Endothelial cell of umbilical vein (primary cell): ENCODE results near the gene PLA2G2A. TPM values are rescaled to one million over a fixed set of nuclear protein-coding genes. Genes with fewer than 3 reads are reported as not detected.

Source experiments
- BruUV-seq: library from RNA; stranded (reverse); fragments of 400-500 nt; replicated peaks from 2 replicates; lab custom pipeline; 2021; lab: Mats Ljungman, UMichigan
- CTCF ChIA-PET: fragments of 300-600, 350-600 bp; sonication (Branson Sonifier 250); formaldehyde crosslinking; loops from one replicate; lab custom pipeline; 2021; ENCODE audit warnings: antibody characterized with exemption, inconsistent platforms; lab: Charles Lee
- POLR2A ChIA-PET: fragments of 300-600, 350-600 bp; sonication (Branson Sonifier 250); formaldehyde crosslinking; loops from one replicate; lab custom pipeline; 2021; ENCODE audit warnings: antibody characterized with exemption, inconsistent platforms; lab: Charles Lee
- DNase-seq: peaks from one replicate; pipeline ENCODE4 v3.0.0-alpha.2; 2011; ENCODE audit warnings: low read depth, low spot score
- FAIRE-seq: peaks from 2 replicates; lab custom pipeline; 2011; peaks lifted over from hg19 to GRCh38; lab: Jason Lieb, UNC
- H2AFZ ChIP-seq: 2 replicates; pipeline ENCODE4 v1.6.0; 2012; ENCODE audit warnings: low read depth, low read length, control low read depth, inconsistent platforms
- H3K27ac ChIP-seq: 2 replicates; pipeline ENCODE4 v1.5.1; 2011; ENCODE audit warnings: low read depth, mild to moderate bottlenecking, control low read depth, low read length, moderate library complexity; ENCODE audit not compliant: insufficient read depth
- H3K27me3 ChIP-seq, 2 experiments: 2 replicates each; pipeline versions ENCODE4 v1.6.0 to v1.6.1; 2011; ENCODE audit warnings: low read length in 2 of 2, mixed read lengths in 1 of 2; ENCODE audit not compliant: control insufficient read depth in 2 of 2, insufficient read depth in 2 of 2
- H3K36me3 ChIP-seq, 2 experiments: 2 replicates in 1 of 2; 3 replicates in 1 of 2; pipeline ENCODE4 v1.5.1; 2011; ENCODE audit warnings: low read length in 2 of 2, mild to moderate bottlenecking in 1 of 2, moderate library complexity in 1 of 2; ENCODE audit not compliant: control insufficient read depth in 2 of 2, insufficient read depth in 2 of 2; ENCODE audit errors: extremely low read depth in 1 of 2
- H3K4me1 ChIP-seq: 3 replicates; pipeline ENCODE4 v1.5.1; 2011; ENCODE audit warnings: mild to moderate bottlenecking, low read length; ENCODE audit not compliant: control insufficient read depth, insufficient read depth; ENCODE audit errors: extremely low read depth
- H3K4me2 ChIP-seq: 2 replicates; pipeline ENCODE4 v1.6.1; 2011; ENCODE audit warnings: low read length, control low read depth, mixed read lengths; ENCODE audit not compliant: insufficient read depth
- H3K4me3 ChIP-seq, 3 experiments: fragments of 200-600 bp in 1 of 3; sonication (generic), shearing (Covaris generic) in 1 of 3; replicated peaks in 1 of 3; 2 replicates each; pipeline ENCODE4 v1.5.1; 2011 to 2016; ENCODE audit warnings: control low read depth in 3 of 3, low read length in 3 of 3, mild to moderate bottlenecking in 2 of 3, inconsistent platforms in 1 of 3, low read depth in 1 of 3, moderate library complexity in 1 of 3; ENCODE audit not compliant: insufficient read depth in 1 of 3
- H3K79me2 ChIP-seq: 2 replicates; pipeline ENCODE4 v1.6.0; 2012; ENCODE audit warnings: low read length, inconsistent platforms; ENCODE audit not compliant: control insufficient read depth, insufficient read depth
- H3K9ac ChIP-seq: replicated peaks from 2 replicates; pipeline ENCODE3; 2011; ENCODE audit warnings: low read length, control low read depth; ENCODE audit not compliant: insufficient read depth; ENCODE audit errors: extremely low read depth
- H3K9me1 ChIP-seq: replicated peaks from 3 replicates; pipeline ENCODE4 v1.6.0; 2011; ENCODE audit warnings: mild to moderate bottlenecking, low read length; ENCODE audit not compliant: control insufficient read depth, insufficient read depth; ENCODE audit errors: extremely low read depth
- H3K9me3 ChIP-seq: replicated peaks from 2 replicates; pipeline ENCODE4 v1.5.1; 2012; ENCODE audit warnings: low read length, inconsistent platforms; ENCODE audit not compliant: control insufficient read depth, insufficient read depth
- H4K20me1 ChIP-seq: replicated peaks from 2 replicates; pipeline ENCODE3; 2011; ENCODE audit warnings: mild to moderate bottlenecking, low read length; ENCODE audit not compliant: control insufficient read depth, insufficient read depth; ENCODE audit errors: extremely low read depth
- CTCF ChIP-seq, 2 donors: IDR thresholded peaks; 1 replicate in 1 of 2; 2 replicates in 1 of 2; pipeline ENCODE4 v1.5.1; 2011; ENCODE audit warnings: low read length in 2 of 2, mild to moderate bottlenecking in 2 of 2, moderate library complexity in 2 of 2, control low read depth in 1 of 2, inconsistent platforms in 1 of 2, low read depth in 1 of 2; ENCODE audit not compliant: insufficient read depth in 1 of 2; ENCODE audit errors: extremely low read depth in 1 of 2
- EZH2 ChIP-seq: IDR thresholded peaks from 2 replicates; pipeline ENCODE4 v1.6.1; 2012; ENCODE audit warnings: borderline replicate concordance, low read depth, mild to moderate bottlenecking, moderate library complexity, low read length, inconsistent platforms; ENCODE audit not compliant: severe bottlenecking
- FOS ChIP-seq: IDR thresholded peaks from 2 replicates; pipeline ENCODE4 v1.6.1; 2011; ENCODE audit warnings: mild to moderate bottlenecking, low read length, moderate library complexity, borderline replicate concordance; ENCODE audit not compliant: insufficient read depth
- GATA2 ChIP-seq: IDR thresholded peaks from 2 replicates; pipeline ENCODE4 v1.7.0; 2011; ENCODE audit warnings: low read depth, mild to moderate bottlenecking, moderate library complexity, mixed read lengths, low read length; ENCODE audit not compliant: insufficient read length, insufficient read depth
- JUN ChIP-seq: IDR thresholded peaks from 2 replicates; pipeline ENCODE4 v1.6.1; 2011; ENCODE audit warnings: borderline replicate concordance, low read depth; ENCODE audit not compliant: insufficient read length, insufficient read depth
- MAX ChIP-seq: IDR thresholded peaks from 2 replicates; pipeline ENCODE4 v1.6.1; 2011; ENCODE audit not compliant: insufficient read depth, insufficient read length
- MYC ChIP-seq: IDR thresholded peaks from one replicate; pipeline ENCODE4 v1.6.1; 2011; ENCODE audit warnings: mild to moderate bottlenecking, low read depth, low read length
- POLR2A ChIP-seq: IDR thresholded peaks from 2 replicates; pipeline ENCODE4 v1.6.1; 2012; ENCODE audit warnings: low read depth, mild to moderate bottlenecking, control low read depth, low read length
- POLR2AphosphoS5 ChIP-seq: IDR thresholded peaks from 2 replicates; pipeline ENCODE4 v1.6.1; 2012; ENCODE audit warnings: low read depth, mild to moderate bottlenecking, control low read depth, low read length, moderate library complexity; ENCODE audit not compliant: insufficient read depth
- dilution Hi-C: fragments of 300-500 bp; cut with MboI; formaldehyde crosslinking; loops from one replicate; pipeline ENCODE4 v1.15.0; 2019; ENCODE audit warnings: low sequenced_read_pairs; ENCODE audit not compliant: extremely low pct_ligation_motif_present
- intact Hi-C: fragments of 100-400 bp; cut with micrococcal nuclease; formaldehyde crosslinking; loops from one replicate; pipeline ENCODE4 v1.10.0; 2022
- polyA plus RNA-seq, 4 experiments: library from polyadenylated mRNA; depleted of rRNA in 3 of 4; stranded (reverse) in 3 of 4; unstranded in 1 of 4; fragments of >200 nt; gene quantifications; 2 replicates each; pipeline versions ENCODE4 v1.2.1 to v1.2.3, GENCODE V29; 2011 to 2012; ENCODE audit warnings: missing spikeins in 1 of 4
- total RNA-seq: library from RNA; stranded (reverse); gene quantifications from 2 replicates; pipeline ENCODE4 v1.2.3, GENCODE V29; 2021

PLA2G2A gene
- total and polyA plus RNA-seq, 2 donors (not counting 3 experiments of a cell fraction or from before 2014, with no cell fraction given), result not detected

GRCh38 chr1:19981170-19981506 is 1.7 kb upstream of the PLA2G2A start:
- ChIA-PET CTCF (interaction anchor here (0.9 to 1.3 kb wide), 2 partner anchors 8 to 14 kb away, joined by 3 to 5 read pairs; no protein-coding TSS in a partner anchor), POLR2A (no interaction called here)
- H3K27ac ChIP-seq, result no peak overlapping the region
- DNase-seq (no peak), FAIRE-seq (no peak)
- H3K4me3 ChIP-seq, result no peak overlapping the region
- no peaks in the 10 kb centered on the region for H3K36me3 ChIP-seq
- intact Hi-C loops (no loop called here), dilution Hi-C loops (no loop called here)
- no peaks in the 10 kb centered on the region for H4K20me1 ChIP-seq
- no TSS peak for BruUV-seq
- H3K9me1 ChIP-seq, result no peaks in the 10 kb centered on the region
- no peak overlapping the region for H3K9ac ChIP-seq
- no peak overlapping the region for H3K4me2 ChIP-seq
- no peak for TF ChIP-seq MYC
- TF ChIP-seq POLR2AphosphoS5, result no peak
- no peak for TF ChIP-seq POLR2A
- TF ChIP-seq GATA2, result no peak
- no peak for TF ChIP-seq CTCF (IDR thresholded peaks at IDR 0.05; ENCODE audit: extremely low read depth in 1 of 2, insufficient read depth in 1 of 2, low read depth in 1 of 2, low read length in 2 of 2)
- no peak for TF ChIP-seq MAX
- no peak for TF ChIP-seq FOS
- no peak for TF ChIP-seq EZH2
- no peak for TF ChIP-seq JUN
- H3K9me3 ChIP-seq, result no peaks in the 10 kb centered on the region
- peaks cover 2 to 3% of the 10 kb centered on the region in 2 experiments for H3K27me3 ChIP-seq
- no peak overlapping the region for H2AFZ ChIP-seq
- no peaks in the 10 kb centered on the region for H3K4me1 ChIP-seq
- no peaks in the 10 kb centered on the region for H3K79me2 ChIP-seq
